LNCaP clone FGC (cell line): Measurements from ENCODE around the gene LRRC57.

Source experiments
- DNase-seq: peaks from one replicate; pipeline ENCODE4 v3.0.0-alpha.2; 2011; ENCODE audit warnings: low read depth
- H3K4me3 ChIP-seq: 2 replicates; pipeline ENCODE4 v1.5.1; 2011; ENCODE audit warnings: mild to moderate bottlenecking, low read depth, low read length, control low read depth
- TF ChIP-seq, protein P1 (sequence below): IDR thresholded peaks from 2 replicates; pipeline ENCODE4 v1.5.1; 2012; ENCODE audit warnings: mild to moderate bottlenecking; ENCODE audit not compliant: control insufficient read depth, insufficient read depth; ENCODE audit errors: extremely low read depth

LRRC57 gene

GRCh38 chr15:42549032-42549491 lies 469 bp upstream of the LRRC57 start:
- TF ChIP-seq, protein P1, sequence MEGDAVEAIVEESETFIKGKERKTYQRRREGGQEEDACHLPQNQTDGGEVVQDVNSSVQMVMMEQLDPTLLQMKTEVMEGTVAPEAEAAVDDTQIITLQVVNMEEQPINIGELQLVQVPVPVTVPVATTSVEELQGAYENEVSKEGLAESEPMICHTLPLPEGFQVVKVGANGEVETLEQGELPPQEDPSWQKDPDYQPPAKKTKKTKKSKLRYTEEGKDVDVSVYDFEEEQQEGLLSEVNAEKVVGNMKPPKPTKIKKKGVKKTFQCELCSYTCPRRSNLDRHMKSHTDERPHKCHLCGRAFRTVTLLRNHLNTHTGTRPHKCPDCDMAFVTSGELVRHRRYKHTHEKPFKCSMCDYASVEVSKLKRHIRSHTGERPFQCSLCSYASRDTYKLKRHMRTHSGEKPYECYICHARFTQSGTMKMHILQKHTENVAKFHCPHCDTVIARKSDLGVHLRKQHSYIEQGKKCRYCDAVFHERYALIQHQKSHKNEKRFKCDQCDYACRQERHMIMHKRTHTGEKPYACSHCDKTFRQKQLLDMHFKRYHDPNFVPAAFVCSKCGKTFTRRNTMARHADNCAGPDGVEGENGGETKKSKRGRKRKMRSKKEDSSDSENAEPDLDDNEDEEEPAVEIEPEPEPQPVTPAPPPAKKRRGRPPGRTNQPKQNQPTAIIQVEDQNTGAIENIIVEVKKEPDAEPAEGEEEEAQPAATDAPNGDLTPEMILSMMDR = no peak
- H3K4me3 ChIP-seq = peak overlapping the region; percentile 100
- DNase-seq = no peak

DNA sequence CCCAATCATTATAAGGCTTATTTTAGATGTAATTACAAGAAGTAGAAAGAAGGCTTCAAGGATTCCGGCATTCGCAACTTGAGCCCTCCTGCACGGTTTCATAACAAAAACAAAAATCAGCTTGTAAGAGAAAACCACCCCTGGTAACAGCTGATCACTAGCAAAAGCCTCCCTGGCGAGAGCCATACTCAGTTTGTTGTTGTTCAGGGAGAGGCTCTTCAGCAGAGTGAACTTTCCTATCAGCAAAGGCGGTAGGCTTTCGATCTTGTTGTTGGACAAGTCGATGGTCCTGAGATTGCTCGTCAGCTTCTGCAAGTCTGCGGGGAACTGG lies 710 bp downstream of the LRRC57 start:
- no peak for DNase-seq
- TF ChIP-seq, protein P1 = no peak
- H3K4me3 ChIP-seq = peak overlapping the region; percentile 100

DNA sequence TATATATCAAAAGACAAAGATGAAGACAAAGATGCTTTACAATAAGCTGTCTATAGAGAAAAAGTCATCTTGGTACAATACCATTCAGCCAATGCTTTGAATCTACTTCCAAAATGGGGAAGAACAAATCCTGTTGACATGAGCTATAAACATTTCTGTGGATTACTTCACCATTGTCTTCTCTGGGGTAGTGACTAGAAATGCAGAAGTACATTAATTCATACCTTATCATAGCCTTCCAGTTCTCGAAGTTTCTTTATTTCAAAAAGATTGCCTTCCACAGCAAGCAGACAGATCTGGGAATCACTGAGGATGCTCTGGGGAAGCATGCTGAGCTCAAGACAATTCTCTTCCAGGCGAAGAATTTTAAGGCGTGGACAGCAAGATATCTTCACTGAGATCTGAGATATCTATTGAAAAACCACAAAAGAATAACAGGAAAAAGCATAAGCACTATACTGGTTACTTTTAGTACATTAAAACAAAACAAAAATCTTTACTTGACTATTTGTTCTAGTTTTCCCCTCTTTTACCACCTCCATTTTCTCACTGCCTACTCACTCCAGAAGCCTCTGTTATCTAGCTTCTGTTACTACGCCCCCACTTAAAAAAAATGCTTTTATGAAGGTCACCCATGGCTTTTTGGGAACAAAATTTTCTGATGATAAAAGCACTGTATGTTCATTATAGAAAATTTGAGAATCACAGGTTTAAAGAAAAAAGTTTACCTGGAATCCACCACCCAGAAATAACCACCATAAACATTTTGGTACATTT lies 3.6 kb downstream of the LRRC57 start:
- TF ChIP-seq, protein P1 = no peak
- no peak for DNase-seq
- no peak overlapping the region for H3K4me3 ChIP-seq

GRCh38 chr15:42533246-42533645 lies 15.3 kb downstream of the LRRC57 start:
- H3K4me3 ChIP-seq = no peak overlapping the region
- no peak for DNase-seq

DNA sequence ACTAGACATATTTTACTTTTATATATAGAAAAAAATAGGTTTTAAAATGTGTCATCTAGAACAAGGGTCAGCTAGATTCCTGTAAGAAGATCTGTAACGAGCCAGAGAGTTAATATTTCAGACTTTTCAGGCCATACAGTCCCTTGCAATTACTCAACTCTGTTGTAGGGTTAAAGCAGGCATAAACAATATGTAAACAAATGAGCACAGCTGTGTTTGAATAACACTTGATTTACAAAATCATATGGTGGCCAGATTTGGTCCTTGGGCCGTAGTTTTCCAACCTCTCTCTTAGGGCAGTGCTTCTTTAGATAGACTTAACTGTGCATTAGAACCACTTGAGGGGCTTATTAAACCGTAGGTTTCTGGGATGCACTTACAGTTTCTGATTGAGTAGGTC lies 19.6 kb downstream of the LRRC57 start:
- TF ChIP-seq, protein P1 = no peak
- DNase-seq = no peak
- no peak overlapping the region for H3K4me3 ChIP-seq

More at GRCh38 chr15:42533246-42533645, 15.3 kb downstream of the LRRC57 start:
- TF ChIP-seq, protein P1 = no peak

DNA sequence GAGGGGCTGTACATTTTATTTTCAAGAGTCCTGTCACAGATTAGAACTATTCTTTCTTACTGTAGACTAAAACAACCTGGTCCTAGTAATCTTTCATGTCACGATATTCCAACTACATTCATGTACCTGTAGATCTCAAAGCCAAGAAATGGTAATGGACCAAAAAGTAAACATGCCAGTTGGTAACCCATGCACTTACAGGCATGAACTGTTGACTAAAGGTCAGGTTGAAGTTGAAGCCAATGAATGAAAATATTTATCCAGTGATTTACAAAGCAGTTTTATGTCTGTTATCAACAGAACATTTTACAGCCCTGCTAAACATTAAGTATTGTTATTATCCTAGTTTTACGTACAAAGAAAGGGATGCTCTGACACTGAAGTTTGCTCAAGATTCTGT lies 25.3 kb downstream of the LRRC57 start:
- TF ChIP-seq, protein P1 = no peak
- no peak for DNase-seq
- H3K4me3 ChIP-seq = no peak overlapping the region

- no peak for DNase-seq
- TF ChIP-seq, protein P1 = no peak
- no peak overlapping the region for H3K4me3 ChIP-seq
Measured at GRCh38 chr15:42511007-42511391, 37.6 kb downstream of the LRRC57 start.
